Measurements from ENCODE around the gene UBE2S.
A peak's percentile ranks its signal among the peaks of the same experiment; 100 is the strongest.

The UBE2S gene

GRCh38 chr19:55408533-55408872, 915 bp upstream of the UBE2S start:
- DNase-seq: no peak
- Histone ChIP-seq H3K27me3 (no peaks in the 10 kb centered on the region), H3K9me3 (no peaks in the 10 kb centered on the region), H3K36me3 (peaks cover 31% of the 10 kb centered on the region), H3K4me3 (ENCODE audit: low read depth, low read length) (peak overlapping the region; percentile 27), H3K4me1 (no peaks in the 10 kb centered on the region; the same call in 1 of the 2 replicates)
- no peak for TF ChIP-seq CTCF (IDR thresholded peaks at IDR 0.05; ENCODE audit: low read depth, low read length)

- Histone ChIP-seq H3K36me3 (peaks cover 36% of the 10 kb centered on the region), H3K4me3 (ENCODE audit: low read depth, low read length) (peak overlapping the region; percentile 51), H3K27me3 (no peaks in the 10 kb centered on the region), H3K9me3 (no peaks in the 10 kb centered on the region), H3K4me1 (no peaks in the 10 kb centered on the region; the same call in 1 of the 2 replicates)
- DNase-seq: peak; percentile 99
- TF ChIP-seq CTCF (IDR thresholded peaks at IDR 0.05; ENCODE audit: low read depth, low read length): no peak
Observed at GRCh38 chr19:55407800-55408532, 378 bp upstream of the UBE2S start.

GRCh38 chr19:55406826-55407549, 600 bp downstream of the UBE2S start:
- DNase-seq: peak; percentile 42
- TF ChIP-seq CTCF (IDR thresholded peaks at IDR 0.05; ENCODE audit: low read depth, low read length): no peak
- H3K36me3 ChIP-seq: peaks cover 46% of the 10 kb centered on the region
- no peaks in the 10 kb centered on the region for H3K9me3 ChIP-seq
- H3K27me3 ChIP-seq: no peaks in the 10 kb centered on the region
- H3K4me1 ChIP-seq: no peaks in the 10 kb centered on the region; the same call in 1 of the 2 replicates
- H3K4me3 ChIP-seq (ENCODE audit: low read depth, low read length): peak overlapping the region; percentile 80

- Histone ChIP-seq H3K4me1 (no peaks in the 10 kb centered on the region; the same call in 1 of the 2 replicates), H3K36me3 (peaks cover 52% of the 10 kb centered on the region), H3K27me3 (no peaks in the 10 kb centered on the region), H3K4me3 (ENCODE audit: low read depth, low read length) (peak overlapping the region; percentile 80), H3K9me3 (no peaks in the 10 kb centered on the region)
- no peak for TF ChIP-seq CTCF (IDR thresholded peaks at IDR 0.05; ENCODE audit: low read depth, low read length)
- no peak for DNase-seq
Observed at GRCh38 chr19:55406091-55406825, 1.3 kb downstream of the UBE2S start.

- Histone ChIP-seq H3K36me3 (peaks cover 58% of the 10 kb centered on the region), H3K4me1 (no peaks in the 10 kb centered on the region; the same call in 1 of the 2 replicates), H3K27me3 (no peaks in the 10 kb centered on the region), H3K4me3 (ENCODE audit: low read depth, low read length) (peak overlapping the region; percentile 80), H3K9me3 (no peaks in the 10 kb centered on the region)
- no peak for DNase-seq
- no peak for TF ChIP-seq CTCF (IDR thresholded peaks at IDR 0.05; ENCODE audit: low read depth, low read length)
Observed at GRCh38 chr19:55405638-55406037, 1.9 kb downstream of the UBE2S start.
